Measurements from ENCODE around the gene ADM5.

Gene ADM5

GRCh38 chr19:49690656-49691242, 1.4 kb downstream of the ADM5 start, which contains the start of gene CPT1C:
CPT1C (plus strand) TSS chr19:49691116; CDS start chr19:49692253, 1,137 bp downstream.
- H3K79me2 ChIP-seq (ENCODE audit: control insufficient read depth, insufficient read depth, low read length, unreplicated experiment): no peaks in the 10 kb centered on the region
- peak within 1 kb of the TSS; percentile 81 for H3K4me3 ChIP-seq (ENCODE audit: low read depth, low read length)
- H3K27me3 ChIP-seq (ENCODE audit: insufficient read depth, low read length): no peaks in the 10 kb centered on the region
- no peaks in the 10 kb centered on the region for H3K4me1 ChIP-seq (ENCODE audit: control insufficient read depth, insufficient read depth, low read length, unreplicated experiment)
- H3K36me3 ChIP-seq (ENCODE audit: insufficient read depth, low read length): no peaks in the 10 kb centered on the region
- peak within 1 kb of the TSS; percentile 29; the same call in 1 of the 2 replicates for H3K27ac ChIP-seq (ENCODE audit: low read depth, low read length)
- H2AFZ ChIP-seq (ENCODE audit: low read length, unreplicated experiment): peak within 1 kb of the TSS; percentile 84

GRCh38 chr19:49691243-49692146, 2.1 kb downstream of the ADM5 start:
- H2AFZ ChIP-seq (ENCODE audit: low read length, unreplicated experiment): no peak overlapping the region
- no peaks in the 10 kb centered on the region for H3K36me3 ChIP-seq (ENCODE audit: insufficient read depth, low read length)
- no peaks in the 10 kb centered on the region for H3K79me2 ChIP-seq (ENCODE audit: control insufficient read depth, insufficient read depth, low read length, unreplicated experiment)
- H3K4me1 ChIP-seq (ENCODE audit: control insufficient read depth, insufficient read depth, low read length, unreplicated experiment): no peaks in the 10 kb centered on the region
- no peak overlapping the region for H3K27ac ChIP-seq (ENCODE audit: low read depth, low read length)
- H3K27me3 ChIP-seq (ENCODE audit: insufficient read depth, low read length): no peaks in the 10 kb centered on the region
- H3K4me3 ChIP-seq (ENCODE audit: low read depth, low read length): peak overlapping the region; percentile 81

GRCh38 chr19:49692147-49692506, 2.7 kb downstream of the ADM5 start:
- Histone ChIP-seq H3K36me3 (ENCODE audit: insufficient read depth, low read length) (no peaks in the 10 kb centered on the region), H3K79me2 (ENCODE audit: control insufficient read depth, insufficient read depth, low read length, unreplicated experiment) (no peaks in the 10 kb centered on the region), H3K27ac (ENCODE audit: low read depth, low read length) (no peak overlapping the region), H3K4me1 (ENCODE audit: control insufficient read depth, insufficient read depth, low read length, unreplicated experiment) (no peaks in the 10 kb centered on the region), H3K4me3 (ENCODE audit: low read depth, low read length) (peak overlapping the region; percentile 81), H3K27me3 (ENCODE audit: insufficient read depth, low read length) (no peaks in the 10 kb centered on the region), H2AFZ (ENCODE audit: low read length, unreplicated experiment) (no peak overlapping the region)

DNA sequence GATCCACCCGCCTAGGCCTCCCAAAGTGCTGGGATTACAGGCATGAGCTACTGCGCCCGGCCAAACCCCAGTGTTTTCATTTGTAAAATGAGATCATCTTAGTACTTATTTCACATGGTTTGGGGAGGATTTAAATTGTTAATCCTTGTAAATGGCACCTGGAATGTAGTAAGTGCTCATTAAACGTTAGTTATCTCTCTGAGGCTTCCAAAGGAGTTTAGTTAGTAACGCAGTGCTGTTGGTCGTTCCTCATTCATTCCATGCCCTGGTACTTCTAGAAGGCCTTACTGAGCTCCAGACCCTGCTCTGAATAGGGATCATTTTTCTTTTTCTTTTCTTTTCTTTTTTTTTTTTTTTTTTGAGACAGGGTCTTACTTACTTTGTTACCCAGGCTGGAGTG, 6.7 kb downstream of the ADM5 start:
- no peaks in the 10 kb centered on the region for H3K36me3 ChIP-seq (ENCODE audit: insufficient read depth, low read length)
- no peaks in the 10 kb centered on the region for H3K4me1 ChIP-seq (ENCODE audit: control insufficient read depth, insufficient read depth, low read length, unreplicated experiment)
- H3K79me2 ChIP-seq (ENCODE audit: control insufficient read depth, insufficient read depth, low read length, unreplicated experiment): no peaks in the 10 kb centered on the region
- no peak overlapping the region for H2AFZ ChIP-seq (ENCODE audit: low read length, unreplicated experiment)
- no peaks in the 10 kb centered on the region for H3K27me3 ChIP-seq (ENCODE audit: insufficient read depth, low read length)
- H3K4me3 ChIP-seq (ENCODE audit: low read depth, low read length): no peak overlapping the region
- no peak overlapping the region for H3K27ac ChIP-seq (ENCODE audit: low read depth, low read length)

- no peak overlapping the region for H2AFZ ChIP-seq (ENCODE audit: low read length, unreplicated experiment)
- no peaks in the 10 kb centered on the region for H3K4me1 ChIP-seq (ENCODE audit: control insufficient read depth, insufficient read depth, low read length, unreplicated experiment)
- H3K36me3 ChIP-seq (ENCODE audit: insufficient read depth, low read length): no peaks in the 10 kb centered on the region
- no peaks in the 10 kb centered on the region for H3K27me3 ChIP-seq (ENCODE audit: insufficient read depth, low read length)
- H3K79me2 ChIP-seq (ENCODE audit: control insufficient read depth, insufficient read depth, low read length, unreplicated experiment): no peaks in the 10 kb centered on the region
- no peak overlapping the region for H3K4me3 ChIP-seq (ENCODE audit: low read depth, low read length)
- H3K27ac ChIP-seq (ENCODE audit: low read depth, low read length): no peak overlapping the region
These were observed 7.5 kb downstream of the ADM5 start for GRCh38 chr19:49696865-49697264.

- Histone ChIP-seq H2AFZ (ENCODE audit: low read length, unreplicated experiment) (no peak overlapping the region), H3K27me3 (ENCODE audit: insufficient read depth, low read length) (no peaks in the 10 kb centered on the region), H3K36me3 (ENCODE audit: insufficient read depth, low read length) (no peaks in the 10 kb centered on the region), H3K79me2 (ENCODE audit: control insufficient read depth, insufficient read depth, low read length, unreplicated experiment) (no peaks in the 10 kb centered on the region), H3K27ac (ENCODE audit: low read depth, low read length) (no peak overlapping the region), H3K4me1 (ENCODE audit: control insufficient read depth, insufficient read depth, low read length, unreplicated experiment) (no peaks in the 10 kb centered on the region), H3K4me3 (ENCODE audit: low read depth, low read length) (no peak overlapping the region)
These were observed 10.0 kb downstream of the ADM5 start for GRCh38 chr19:49699364-49699763.

DNA sequence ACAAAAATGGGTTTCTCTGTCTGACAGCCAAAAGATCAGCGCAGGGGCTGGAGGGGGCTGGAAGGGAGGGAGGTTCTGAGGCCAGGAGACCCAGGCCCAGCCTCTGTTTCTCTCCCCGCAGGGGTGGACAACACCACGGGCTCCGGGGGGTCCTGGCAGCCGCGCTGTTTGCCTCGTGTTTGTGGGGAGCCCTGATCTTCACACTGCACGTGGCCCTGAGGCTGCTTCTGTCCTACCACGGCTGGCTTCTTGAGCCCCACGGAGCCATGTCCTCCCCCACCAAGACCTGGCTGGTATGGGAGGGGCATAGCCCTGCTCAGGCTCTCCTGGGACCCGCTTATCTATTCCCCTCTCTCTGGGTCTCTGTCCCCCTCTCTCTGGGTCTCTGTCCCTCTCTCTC, 11.2 kb downstream of the ADM5 start:
- Histone ChIP-seq H2AFZ (ENCODE audit: low read length, unreplicated experiment) (no peak overlapping the region), H3K79me2 (ENCODE audit: control insufficient read depth, insufficient read depth, low read length, unreplicated experiment) (no peaks in the 10 kb centered on the region)

GRCh38 chr19:49701271-49701786, 11.9 kb downstream of the ADM5 start:
- Histone ChIP-seq H3K27ac (ENCODE audit: low read depth, low read length) (no peak overlapping the region), H3K36me3 (ENCODE audit: insufficient read depth, low read length) (no peaks in the 10 kb centered on the region), H3K27me3 (ENCODE audit: insufficient read depth, low read length) (no peaks in the 10 kb centered on the region), H2AFZ (ENCODE audit: low read length, unreplicated experiment) (no peak overlapping the region), H3K79me2 (ENCODE audit: control insufficient read depth, insufficient read depth, low read length, unreplicated experiment) (no peaks in the 10 kb centered on the region), H3K4me1 (ENCODE audit: control insufficient read depth, insufficient read depth, low read length, unreplicated experiment) (no peaks in the 10 kb centered on the region), H3K4me3 (ENCODE audit: low read depth, low read length) (no peak overlapping the region)

More for the DNA sequence above, 11.2 kb downstream of the ADM5 start:
- H3K4me1 ChIP-seq (ENCODE audit: control insufficient read depth, insufficient read depth, low read length, unreplicated experiment): no peaks in the 10 kb centered on the region
- H3K27ac ChIP-seq (ENCODE audit: low read depth, low read length): no peak overlapping the region
- H3K27me3 ChIP-seq (ENCODE audit: insufficient read depth, low read length): no peaks in the 10 kb centered on the region
- H3K36me3 ChIP-seq (ENCODE audit: insufficient read depth, low read length): no peaks in the 10 kb centered on the region
- H3K4me3 ChIP-seq (ENCODE audit: low read depth, low read length): no peak overlapping the region

DNA sequence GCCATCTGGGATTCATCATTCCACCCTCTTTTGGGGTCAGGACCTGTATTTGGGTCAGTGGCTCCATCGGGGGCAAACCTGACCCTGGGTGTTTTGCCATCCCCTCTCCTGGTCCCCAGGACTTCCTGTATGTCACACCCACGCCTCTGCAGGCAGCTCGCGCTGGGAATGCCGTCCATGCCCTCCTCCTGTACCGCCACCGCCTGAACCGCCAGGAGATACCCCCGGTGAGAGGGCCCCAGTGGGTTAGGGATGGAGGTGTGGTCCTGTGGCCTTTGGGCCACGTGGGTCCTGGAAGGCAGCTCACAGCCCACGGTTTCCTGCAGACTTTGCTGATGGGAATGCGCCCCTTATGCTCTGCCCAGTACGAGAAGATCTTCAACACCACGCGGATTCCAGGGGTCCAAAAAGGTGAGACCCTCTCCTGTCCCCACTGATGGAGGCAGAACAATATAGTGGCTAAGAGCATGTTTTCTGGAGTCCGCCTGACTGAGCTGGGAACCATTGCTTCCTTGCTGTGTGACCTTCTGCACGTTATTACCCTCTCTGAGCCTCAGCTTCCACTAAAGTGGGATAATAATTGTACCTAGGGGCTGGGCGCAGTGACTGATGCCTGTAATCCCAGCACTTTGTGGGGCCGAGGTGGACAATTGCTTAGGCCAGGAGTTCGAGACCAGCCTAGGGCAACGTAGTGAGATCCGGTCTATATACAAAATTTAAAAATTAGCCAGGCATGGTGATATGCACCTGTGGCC, 15.7 kb downstream of the ADM5 start:
- Histone ChIP-seq H3K27ac (ENCODE audit: low read depth, low read length) (no peak overlapping the region), H3K4me1 (ENCODE audit: control insufficient read depth, insufficient read depth, low read length, unreplicated experiment) (peaks cover under 1% of the 10 kb centered on the region), H3K27me3 (ENCODE audit: insufficient read depth, low read length) (no peaks in the 10 kb centered on the region), H3K36me3 (ENCODE audit: insufficient read depth, low read length) (no peaks in the 10 kb centered on the region), H2AFZ (ENCODE audit: low read length, unreplicated experiment) (no peak overlapping the region), H3K79me2 (ENCODE audit: control insufficient read depth, insufficient read depth, low read length, unreplicated experiment) (no peaks in the 10 kb centered on the region), H3K4me3 (ENCODE audit: low read depth, low read length) (no peak overlapping the region)

DNA sequence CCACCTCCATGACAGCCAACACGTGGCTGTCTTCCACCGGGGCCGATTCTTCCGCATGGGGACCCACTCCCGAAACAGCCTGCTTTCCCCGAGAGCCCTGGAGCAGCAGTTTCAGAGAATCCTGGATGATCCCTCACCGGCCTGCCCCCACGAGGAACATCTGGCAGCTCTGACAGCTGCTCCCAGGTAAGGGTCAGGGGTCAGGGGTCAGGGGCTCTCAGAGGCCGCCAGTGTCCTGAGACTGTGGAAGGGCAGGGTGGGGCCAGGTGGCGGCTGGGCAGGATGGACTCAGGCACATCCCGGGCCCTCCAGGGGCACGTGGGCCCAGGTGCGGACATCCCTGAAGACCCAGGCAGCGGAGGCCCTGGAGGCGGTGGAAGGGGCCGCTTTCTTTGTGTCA, 16.5 kb downstream of the ADM5 start:
- no peaks in the 10 kb centered on the region for H3K79me2 ChIP-seq (ENCODE audit: control insufficient read depth, insufficient read depth, low read length, unreplicated experiment)
- peaks cover 9% of the 10 kb centered on the region for H3K4me1 ChIP-seq (ENCODE audit: control insufficient read depth, insufficient read depth, low read length, unreplicated experiment)
- no peaks in the 10 kb centered on the region for H3K27me3 ChIP-seq (ENCODE audit: insufficient read depth, low read length)
- H3K4me3 ChIP-seq (ENCODE audit: low read depth, low read length): no peak overlapping the region
- H2AFZ ChIP-seq (ENCODE audit: low read length, unreplicated experiment): no peak overlapping the region
- no peaks in the 10 kb centered on the region for H3K36me3 ChIP-seq (ENCODE audit: insufficient read depth, low read length)
- H3K27ac ChIP-seq (ENCODE audit: low read depth, low read length): no peak overlapping the region
